Activated naive CD4-positive, alpha-beta T cell treated with anti-CD3 and anti-CD28 coated beads for 36 hours (primary cell): ENCODE data around the gene CNKSR3. TPM values are rescaled to one million over a fixed set of nuclear protein-coding genes. Genes with fewer than 3 reads are reported as not detected.
A peak's percentile ranks its signal among the peaks of the same experiment; 100 is the strongest.
"Not testable (repeated sequence)": the region's sequence is repeated elsewhere in the genome, so short reads cannot be mapped to it uniquely, and the experiment has no call there.

Experiments
- CTCF ChIA-PET: fragments of 350-600 bp; sonication (Branson Sonifier 250); formaldehyde crosslinking; loops from one replicate; lab custom pipeline; 2021; ENCODE audit warnings: antibody characterized with exemption; lab: Charles Lee
- DNase-seq: peaks from one replicate; pipeline ENCODE4 v3.0.0-alpha.2; 2020
- H3K27ac Mint-ChIP-seq: one replicate; pipeline ENCODE4 v1.8.0; 2021; ENCODE audit warnings: mild to moderate bottlenecking, mixed read lengths
- H3K27me3 Mint-ChIP-seq: one replicate; pipeline ENCODE4 v1.8.0; 2021; ENCODE audit warnings: low read depth, mixed read lengths
- H3K36me3 Mint-ChIP-seq: one replicate; pipeline ENCODE4 v1.8.0; 2021; ENCODE audit warnings: low read depth, mixed read lengths
- H3K4me1 Mint-ChIP-seq: one replicate; pipeline ENCODE4 v1.8.0; 2021; ENCODE audit warnings: low read depth, mixed read lengths
- H3K4me3 Mint-ChIP-seq: one replicate; pipeline ENCODE4 v1.8.0; 2021; ENCODE audit warnings: mild to moderate bottlenecking, moderate library complexity, mixed read lengths
- H3K9me3 Mint-ChIP-seq: one replicate; pipeline ENCODE4 v1.8.0; 2021; ENCODE audit warnings: mixed read lengths
- intact Hi-C: fragments of 100-400 bp; cut with micrococcal nuclease; formaldehyde crosslinking; loops from one replicate; pipeline ENCODE4 v1.15.1; 2023
- total RNA-seq, 2 experiments: library from RNA; stranded (reverse); gene quantifications; one replicate each; pipeline ENCODE4 v1.2.3, GENCODE V29; 2021

Gene CNKSR3
- under 1 TPM; 0.12 TPM for total RNA-seq

- no peaks in the 10 kb centered on the region for H3K9me3 Mint-ChIP-seq
- intact Hi-C loops, result loop anchor here (5.0 kb wide), 1 partner anchor 353 kb away; no protein-coding TSS in a partner anchor
Measured at GRCh38 chr6:154510144-154510905, at the start of gene CNKSR3. CNKSR3 (minus strand) TSS chr6:154510685; CDS start chr6:154510114, 571 bp downstream.

GRCh38 chr6:154558984-154559383 is 48.5 kb upstream of the CNKSR3 start:
- Mint-ChIP-seq H3K27me3 (peaks cover 4% of the 10 kb centered on the region), H3K4me1 (no peaks in the 10 kb centered on the region), H3K27ac (no peak overlapping the region), H3K36me3 (no peaks in the 10 kb centered on the region), H3K4me3 (no peak overlapping the region), H3K9me3 (no peaks in the 10 kb centered on the region)
- CTCF ChIA-PET, result interaction anchor here (0.6 kb wide), 1 partner anchor 285 kb away, joined by 3 read pairs; no protein-coding TSS in a partner anchor
- DNase-seq, result no peak
- intact Hi-C loops, result no loop called here

More at GRCh38 chr6:154510144-154510905, at the start of gene CNKSR3:
- H3K4me3 Mint-ChIP-seq, result peak within 1 kb of the TSS; percentile 63
- H3K27ac Mint-ChIP-seq, result no peak within 1 kb of the TSS
- H3K27me3 Mint-ChIP-seq, result peaks cover 50% of the 10 kb centered on the region
- CTCF ChIA-PET, result no interaction called here
- H3K36me3 Mint-ChIP-seq, result no peaks in the 10 kb centered on the region
- peak; percentile 50 for DNase-seq
- peaks cover 9% of the 10 kb centered on the region for H3K4me1 Mint-ChIP-seq

- Mint-ChIP-seq H3K27ac (no peak overlapping the region), H3K36me3 (no peaks in the 10 kb centered on the region), H3K4me3 (no peak overlapping the region), H3K9me3 (no peaks in the 10 kb centered on the region), H3K27me3 (peaks cover 4% of the 10 kb centered on the region), H3K4me1 (no peaks in the 10 kb centered on the region)
- CTCF ChIA-PET, result no interaction called here
- intact Hi-C loops, result no loop called here
- DNase-seq, result no peak
Measured at GRCh38 chr6:154558513-154558912, 48.0 kb upstream of the CNKSR3 start.

GRCh38 chr6:154555073-154555677 is 44.7 kb upstream of the CNKSR3 start:
- DNase-seq, result no peak
- peaks cover 3% of the 10 kb centered on the region for H3K27me3 Mint-ChIP-seq
- CTCF ChIA-PET, result interaction anchor here (0.6 to 0.7 kb wide), 2 partner anchors 9 to 446 kb away, joined by 3 read pairs; no protein-coding TSS in a partner anchor
- H3K36me3 Mint-ChIP-seq, result no peaks in the 10 kb centered on the region
- H3K4me1 Mint-ChIP-seq, result no peaks in the 10 kb centered on the region
- intact Hi-C loops, result no loop called here
- no peak overlapping the region for H3K4me3 Mint-ChIP-seq
- no peak overlapping the region for H3K27ac Mint-ChIP-seq
- H3K9me3 Mint-ChIP-seq, result no peaks in the 10 kb centered on the region

GRCh38 chr6:154554491-154554890 is 44.0 kb upstream of the CNKSR3 start:
- no peak overlapping the region for H3K4me3 Mint-ChIP-seq
- peaks cover 3% of the 10 kb centered on the region for H3K27me3 Mint-ChIP-seq
- DNase-seq, result no peak
- H3K36me3 Mint-ChIP-seq, result no peaks in the 10 kb centered on the region
- H3K9me3 Mint-ChIP-seq, result no peaks in the 10 kb centered on the region
- H3K4me1 Mint-ChIP-seq, result no peaks in the 10 kb centered on the region
- H3K27ac Mint-ChIP-seq, result no peak overlapping the region
- intact Hi-C loops, result no loop called here
- CTCF ChIA-PET, result no interaction called here

GRCh38 chr6:154550779-154551178 is 40.3 kb upstream of the CNKSR3 start:
- Mint-ChIP-seq H3K4me3 (no peak overlapping the region), H3K27me3 (peaks cover 3% of the 10 kb centered on the region), H3K9me3 (no peaks in the 10 kb centered on the region), H3K4me1 (no peaks in the 10 kb centered on the region), H3K36me3 (no peaks in the 10 kb centered on the region), H3K27ac (no peak overlapping the region)
- DNase-seq, result no peak
- intact Hi-C loops, result no loop called here
- CTCF ChIA-PET, result no interaction called here

GRCh38 chr6:154549179-154549578 is 38.7 kb upstream of the CNKSR3 start:
- CTCF ChIA-PET, result no interaction called here
- H3K4me3 Mint-ChIP-seq, result no peak overlapping the region
- H3K4me1 Mint-ChIP-seq, result no peaks in the 10 kb centered on the region
- no peak for DNase-seq
- intact Hi-C loops, result no loop called here
- H3K36me3 Mint-ChIP-seq, result no peaks in the 10 kb centered on the region
- H3K27ac Mint-ChIP-seq, result no peak overlapping the region
- no peaks in the 10 kb centered on the region for H3K9me3 Mint-ChIP-seq
- H3K27me3 Mint-ChIP-seq, result peaks cover 3% of the 10 kb centered on the region

GRCh38 chr6:154548130-154548830 is 37.8 kb upstream of the CNKSR3 start:
- H3K4me1 Mint-ChIP-seq, result no peaks in the 10 kb centered on the region

GRCh38 chr6:154543628-154544027 is 33.1 kb upstream of the CNKSR3 start:
- no peak overlapping the region for H3K27ac Mint-ChIP-seq
- H3K9me3 Mint-ChIP-seq, result no peaks in the 10 kb centered on the region
- H3K36me3 Mint-ChIP-seq, result no peaks in the 10 kb centered on the region
- no peaks in the 10 kb centered on the region for H3K4me1 Mint-ChIP-seq
- H3K4me3 Mint-ChIP-seq, result no peak overlapping the region
- no peak for DNase-seq
- CTCF ChIA-PET, result no interaction called here
- H3K27me3 Mint-ChIP-seq, result no peaks in the 10 kb centered on the region
- intact Hi-C loops, result no loop called here

More at GRCh38 chr6:154548130-154548830, 37.8 kb upstream of the CNKSR3 start:
- DNase-seq, result no peak
- Mint-ChIP-seq H3K27me3 (peaks cover 3% of the 10 kb centered on the region), H3K36me3 (no peaks in the 10 kb centered on the region), H3K9me3 (no peaks in the 10 kb centered on the region), H3K4me3 (no peak overlapping the region), H3K27ac (no peak overlapping the region)
- CTCF ChIA-PET, result interaction anchor here (0.6 kb wide), 1 partner anchor 180 kb away, joined by 5 read pairs; no protein-coding TSS in a partner anchor
- intact Hi-C loops, result no loop called here

- intact Hi-C loops, result no loop called here
- H3K9me3 Mint-ChIP-seq, result no peaks in the 10 kb centered on the region
- no peak for DNase-seq
- H3K27ac Mint-ChIP-seq, result no peak overlapping the region
- H3K4me3 Mint-ChIP-seq, result no peak overlapping the region
- H3K27me3 Mint-ChIP-seq, result no peaks in the 10 kb centered on the region
- H3K4me1 Mint-ChIP-seq, result no peaks in the 10 kb centered on the region
- CTCF ChIA-PET, result no interaction called here
- H3K36me3 Mint-ChIP-seq, result no peaks in the 10 kb centered on the region
Measured at GRCh38 chr6:154542747-154543146, 32.3 kb upstream of the CNKSR3 start.

- H3K27ac Mint-ChIP-seq, DNase-seq, H3K36me3 Mint-ChIP-seq, intact Hi-C loops, H3K4me1 Mint-ChIP-seq, H3K27me3 Mint-ChIP-seq, H3K4me3 Mint-ChIP-seq, H3K9me3 Mint-ChIP-seq: not testable (repeated sequence)
- CTCF ChIA-PET, result interaction anchor here (0.7 kb wide), 1 partner anchor 23 kb away, joined by 3 read pairs; no protein-coding TSS in a partner anchor
Measured at GRCh38 chr6:154541837-154542236, 31.4 kb upstream of the CNKSR3 start.

GRCh38 chr6:154539593-154540269 is 29.2 kb upstream of the CNKSR3 start:
- Mint-ChIP-seq H3K9me3 (no peaks in the 10 kb centered on the region), H3K27me3 (no peaks in the 10 kb centered on the region), H3K36me3 (no peaks in the 10 kb centered on the region), H3K4me1 (no peaks in the 10 kb centered on the region), H3K27ac (no peak overlapping the region), H3K4me3 (no peak overlapping the region)
- no peak for DNase-seq
- intact Hi-C loops, result no loop called here
- CTCF ChIA-PET, result no interaction called here
